GM21619 (cell line): ENCODE results near the gene IFI27.

Source experiments
- ATAC-seq: cut with Tn5 transposase; IDR thresholded peaks from one replicate; pipeline ENCODE4 v1.9.1; 2021; ENCODE audit not compliant: unreplicated experiment

Gene IFI27

DNA sequence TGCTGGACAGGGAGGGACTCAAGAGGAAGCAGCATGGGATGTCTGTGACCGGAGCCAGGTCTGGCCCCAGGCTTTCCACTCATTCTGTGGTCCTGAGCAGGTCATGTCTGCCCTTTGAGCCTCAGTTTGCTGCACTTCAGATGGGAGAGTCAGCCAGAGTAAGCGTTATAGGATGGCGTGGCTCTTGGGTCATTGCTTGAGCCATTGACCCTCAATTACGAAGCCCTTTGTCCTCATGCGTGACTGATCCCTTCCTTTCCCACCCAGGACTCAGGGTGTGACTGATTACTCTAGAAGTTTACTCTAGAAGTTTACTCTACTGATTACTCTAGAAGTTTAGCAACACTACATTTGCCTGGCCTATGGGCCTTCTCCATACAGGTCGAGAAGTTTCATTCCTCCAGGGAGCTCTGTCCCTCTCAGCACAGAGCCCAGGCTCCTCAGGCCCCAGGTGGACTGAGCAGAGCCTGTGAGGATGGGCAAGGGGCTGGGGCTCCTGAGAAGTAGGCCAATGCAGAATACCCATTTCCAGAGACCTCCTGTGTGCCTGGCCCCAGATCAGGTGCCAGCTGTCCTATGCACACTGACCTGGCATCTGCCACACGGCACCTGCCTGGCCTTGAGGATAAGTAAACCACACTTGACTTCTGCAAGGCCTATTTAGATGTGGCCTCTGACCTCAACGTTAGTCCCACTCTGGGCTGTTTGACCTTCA is 7.6 kb upstream of the IFI27 start:
- ATAC-seq = no peak

GRCh38 chr14:94103554-94104150 is 6.9 kb upstream of the IFI27 start:
- no peak for ATAC-seq

- ATAC-seq = no peak
These were observed 5.8 kb upstream of the IFI27 start for GRCh38 chr14:94104731-94105130.

GRCh38 chr14:94109915-94110250 is 653 bp upstream of the IFI27 start:
- ATAC-seq = no peak

GRCh38 chr14:94111276-94112095 is 950 bp downstream of the IFI27 start:
- ATAC-seq = no peak

GRCh38 chr14:94112513-94113063 is 2.1 kb downstream of the IFI27 start:
- ATAC-seq = no peak

GRCh38 chr14:94113073-94113472 is 2.5 kb downstream of the IFI27 start:
- ATAC-seq = no peak

DNA sequence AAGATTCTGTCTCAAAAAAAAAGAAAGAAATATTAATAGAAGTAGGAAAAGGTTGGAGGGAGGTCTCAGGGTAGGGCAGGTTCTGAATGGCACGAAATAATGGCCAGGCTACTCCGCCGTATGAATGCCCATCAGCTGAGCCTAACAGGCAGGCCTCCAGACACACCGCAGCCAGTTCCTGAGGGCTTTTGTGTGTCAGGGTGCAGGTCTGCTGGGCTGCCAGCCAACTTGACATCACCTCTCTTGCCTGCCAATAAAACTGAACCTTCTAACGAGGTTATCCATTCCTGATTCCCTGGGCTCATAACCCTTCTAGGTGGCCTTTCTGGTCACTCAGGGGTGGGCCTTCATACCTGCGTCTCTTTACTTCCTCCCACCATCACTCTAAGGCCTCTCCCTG is 3.0 kb downstream of the IFI27 start:
- ATAC-seq = no peak

DNA sequence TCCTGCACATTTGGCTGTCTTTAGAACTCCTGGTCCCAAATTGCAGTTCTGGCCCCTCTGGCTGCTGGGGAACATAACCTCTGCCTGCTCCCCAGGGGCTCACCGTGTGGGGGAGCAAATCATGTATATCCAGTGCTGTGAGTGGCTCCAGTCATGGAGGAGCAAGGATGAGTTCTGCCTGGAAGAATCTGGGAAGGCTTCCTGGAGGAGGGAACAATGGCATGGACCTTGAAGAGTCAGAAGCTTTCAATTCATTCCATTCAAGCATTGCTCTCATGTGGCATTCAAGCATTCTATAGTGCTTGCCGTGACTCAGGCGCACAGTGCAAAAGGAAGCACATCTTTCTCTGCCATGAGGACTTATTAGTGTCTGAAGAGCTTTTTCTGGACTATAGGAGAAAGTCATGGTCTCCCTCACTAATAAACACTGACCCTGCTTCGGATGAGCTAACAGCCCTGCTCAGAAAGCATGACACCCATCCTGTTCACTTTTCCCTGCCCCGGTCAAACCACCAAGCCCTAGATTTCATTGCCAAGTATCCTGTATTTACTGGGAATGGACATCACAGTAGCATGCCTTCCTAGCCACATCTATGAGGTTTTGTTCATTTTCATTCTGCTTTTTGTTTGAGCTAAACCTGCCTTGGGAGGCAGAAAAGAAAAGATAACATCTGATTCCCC is 3.5 kb downstream of the IFI27 start:
- no peak for ATAC-seq

DNA sequence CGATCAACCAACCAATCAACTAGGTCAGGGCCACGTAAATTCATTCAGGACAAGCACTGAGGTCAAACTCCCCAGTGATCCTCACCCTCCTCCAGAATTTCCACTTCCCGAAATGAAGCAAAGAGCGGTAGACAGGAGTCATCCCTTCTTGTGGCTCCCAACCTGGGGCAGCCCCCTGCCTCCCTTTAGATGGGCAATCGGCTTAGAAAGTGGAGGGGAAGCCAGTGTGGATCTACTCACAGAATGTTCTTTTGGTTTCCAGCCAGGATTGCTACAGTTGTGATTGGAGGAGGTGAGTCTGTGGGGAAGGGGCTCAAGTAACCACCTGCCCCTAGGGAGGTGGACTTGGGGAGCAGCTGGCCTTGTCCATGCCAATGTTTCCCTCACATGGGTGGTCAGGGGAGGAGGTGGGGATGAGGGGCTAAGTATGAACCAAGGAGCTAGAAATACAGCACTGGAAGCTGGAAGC is 4.1 kb downstream of the IFI27 start:
- no peak for ATAC-seq

GRCh38 chr14:94115058-94115591 is 4.6 kb downstream of the IFI27 start:
- ATAC-seq = no peak

GRCh38 chr14:94115631-94116030 is 5.1 kb downstream of the IFI27 start:
- no peak for ATAC-seq

DNA sequence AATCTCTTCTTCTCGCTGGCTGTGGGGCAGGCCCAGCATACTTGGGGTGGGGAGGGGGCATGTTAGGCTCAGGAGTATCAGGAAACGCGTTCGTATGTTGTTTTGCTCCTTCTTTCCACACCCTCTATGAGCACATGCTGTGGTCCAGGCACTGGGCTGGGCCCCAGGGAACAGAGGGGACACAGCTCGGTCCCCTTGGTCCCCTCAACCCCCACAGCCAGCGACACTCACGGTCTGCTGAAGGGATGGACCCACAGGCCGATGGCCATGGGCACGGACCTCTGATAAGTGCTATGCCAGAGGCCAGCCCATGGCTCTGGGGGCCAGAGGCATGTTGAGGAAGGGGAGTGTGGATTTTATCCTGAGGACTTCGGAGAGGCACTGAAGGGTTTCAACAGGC is 6.2 kb downstream of the IFI27 start:
- ATAC-seq = no peak

DNA sequence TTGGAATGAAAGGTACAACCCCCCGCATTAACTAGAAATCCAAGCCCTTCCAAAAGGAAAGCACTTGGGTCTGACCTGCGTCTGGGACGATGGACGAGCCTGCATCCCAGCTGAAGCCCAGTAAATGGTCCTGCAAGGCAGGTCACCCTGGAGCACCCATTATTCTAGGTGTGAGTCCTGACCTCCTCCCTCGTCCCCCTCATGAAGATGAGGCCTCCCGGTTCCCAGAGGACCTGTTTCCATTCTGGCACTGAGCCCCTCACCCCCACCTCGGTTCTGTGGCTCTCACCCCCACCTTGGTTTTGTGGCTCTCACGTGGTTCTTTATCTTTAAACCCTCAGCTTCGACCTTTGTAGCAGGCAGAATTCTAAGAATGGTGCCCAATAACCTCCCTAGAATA is 7.3 kb downstream of the IFI27 start:
- no peak for ATAC-seq

GRCh38 chr14:94119071-94119470 is 8.5 kb downstream of the IFI27 start:
- ATAC-seq = no peak

GRCh38 chr14:94120667-94121340 is 10.3 kb downstream of the IFI27 start:
- no peak for ATAC-seq

GRCh38 chr14:94121485-94121884 is 10.9 kb downstream of the IFI27 start:
- no peak for ATAC-seq

DNA sequence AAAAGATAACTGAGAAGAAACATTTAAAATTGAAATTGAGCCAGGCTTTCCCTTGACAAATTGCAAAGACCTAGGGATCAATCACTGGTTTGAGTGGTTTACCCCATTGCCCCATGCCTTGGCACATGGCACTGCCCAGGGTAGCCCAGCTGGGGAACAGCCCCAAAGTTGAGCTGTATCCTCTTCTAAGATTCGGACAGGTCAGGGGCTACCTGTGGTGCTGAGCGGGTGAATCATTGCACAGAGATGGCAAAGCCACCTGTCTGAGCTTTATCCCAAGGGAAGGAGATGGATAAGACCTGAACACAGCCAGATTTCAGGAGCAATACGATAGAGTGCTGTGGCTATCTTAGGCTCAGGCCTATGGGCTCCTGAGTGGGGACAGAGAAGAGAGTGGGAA is 11.9 kb downstream of the IFI27 start:
- ATAC-seq = no peak

- no peak for ATAC-seq
These were observed 12.8 kb downstream of the IFI27 start for GRCh38 chr14:94123296-94123695.

GRCh38 chr14:94123868-94124267 is 13.3 kb downstream of the IFI27 start:
- no peak for ATAC-seq
